T47D (cell line): ENCODE measurements around the gene SFI1.

Source experiments
- DNase-seq, 2 experiments: peaks; one replicate each; pipeline versions ENCODE4 v3.0.0 to v3.0.0-alpha.2; 2011 to 2012; ENCODE audit warnings: low read depth in 1 of 2, low spot score in 1 of 2
- JUND ChIP-seq: IDR thresholded peaks from 2 replicates; pipeline ENCODE4 v1.6.1; 2012; ENCODE audit warnings: low read depth
- in situ Hi-C: cut with HindIII; loops from 2 replicates; pipeline ENCODE4 v1.10.0; 2016; ENCODE audit warnings: low sequenced_read_pairs, low pct_unique_long_range_greater_than_20kb

The SFI1 gene

GRCh38 chr22:31595271-31595670 is 98.9 kb downstream of the SFI1 start:
- in situ Hi-C loops: no loop called here
- no peak for TF ChIP-seq JUND
- no peak for DNase-seq

- DNase-seq: no peak
- no peak for TF ChIP-seq JUND
- in situ Hi-C loops: no loop called here
Measured at GRCh38 chr22:31602259-31602952, 106.1 kb downstream of the SFI1 start.

- in situ Hi-C loops: no loop called here
- no peak for DNase-seq
- no peak for TF ChIP-seq JUND
Measured at GRCh38 chr22:31603081-31603525, 106.8 kb downstream of the SFI1 start.

GRCh38 chr22:31603574-31603973 is 107.2 kb downstream of the SFI1 start:
- TF ChIP-seq JUND: no peak
- no peak for DNase-seq
- in situ Hi-C loops: no loop called here

- no peak for DNase-seq
- no peak for TF ChIP-seq JUND
- in situ Hi-C loops: no loop called here
Measured at GRCh38 chr22:31604137-31604705, 107.9 kb downstream of the SFI1 start.

GRCh38 chr22:31604746-31605705 is 108.7 kb downstream of the SFI1 start:
- in situ Hi-C loops: no loop called here
- DNase-seq: no peak
- no peak for TF ChIP-seq JUND

- DNase-seq: no peak
- in situ Hi-C loops: no loop called here
- no peak for TF ChIP-seq JUND
Measured at GRCh38 chr22:31605851-31606585, 109.7 kb downstream of the SFI1 start.

- DNase-seq: no peak
- in situ Hi-C loops: no loop called here
- TF ChIP-seq JUND: no peak
Measured at GRCh38 chr22:31607696-31608095, 111.4 kb downstream of the SFI1 start.

GRCh38 chr22:31609716-31610115 is 113.4 kb downstream of the SFI1 start:
- in situ Hi-C loops: no loop called here
- TF ChIP-seq JUND: no peak

GRCh38 chr22:31610611-31611010 is 114.3 kb downstream of the SFI1 start:
- no peak for TF ChIP-seq JUND
- in situ Hi-C loops: no loop called here
- no peak for DNase-seq

More at GRCh38 chr22:31609716-31610115, 113.4 kb downstream of the SFI1 start:
- no peak for DNase-seq

- in situ Hi-C loops: no loop called here
- DNase-seq: no peak
- no peak for TF ChIP-seq JUND
Measured at GRCh38 chr22:31611061-31611760, 114.9 kb downstream of the SFI1 start.

GRCh38 chr22:31612891-31613285 is 116.6 kb downstream of the SFI1 start:
- TF ChIP-seq JUND: no peak
- no peak for DNase-seq
- in situ Hi-C loops: no loop called here
